CD4-positive, alpha-beta memory T cell (primary cell): ENCODE results near the gene CHCHD6. TPM values are rescaled to one million over a fixed set of nuclear protein-coding genes. Genes with fewer than 3 reads are reported as not detected.

ENCODE experiments used
- CTCF ChIA-PET: fragments of 350-600 bp; sonication (Branson Sonifier 250); formaldehyde crosslinking; loops from one replicate; lab custom pipeline; 2021; ENCODE audit warnings: inconsistent platforms; ENCODE audit not compliant: partially characterized antibody; lab: Charles Lee
- POLR2A ChIA-PET: fragments of 350-600 bp; sonication (Branson Sonifier 250); formaldehyde crosslinking; loops from one replicate; lab custom pipeline; 2021; ENCODE audit not compliant: partially characterized antibody; lab: Charles Lee
- DNase-seq, 5 donors: peaks; one replicate each; pipeline versions ENCODE4 v3.0.0 to v3.0.0-alpha.2; 2020 to 2022; ENCODE audit warnings: mixed read lengths in 1 of 5
- H3K27ac ChIP-seq: one replicate; pipeline ENCODE4 v1.7.0; 2013; ENCODE audit warnings: low read depth, low read length
- H3K27me3 ChIP-seq: 2 replicates; pipeline ENCODE4 v1.7.0; 2013; ENCODE audit warnings: mild to moderate bottlenecking, low read length, moderate library complexity; ENCODE audit not compliant: insufficient read depth
- H3K36me3 ChIP-seq: 2 replicates; pipeline ENCODE4 v1.7.0; 2013; ENCODE audit warnings: mild to moderate bottlenecking, low read length, moderate library complexity; ENCODE audit not compliant: insufficient read depth
- H3K4me1 ChIP-seq: 2 replicates; pipeline ENCODE4 v1.7.0; 2013; ENCODE audit warnings: mild to moderate bottlenecking, low read length, moderate library complexity; ENCODE audit not compliant: insufficient read depth
- H3K4me3 ChIP-seq, 2 donors: one replicate each; pipeline ENCODE4 v1.7.0; 2013; ENCODE audit warnings: low read length in 2 of 2, mild to moderate bottlenecking in 1 of 2
- H3K9me3 ChIP-seq, 2 donors: one replicate each; pipeline ENCODE4 v1.7.0; 2013; ENCODE audit warnings: low read length in 2 of 2, control low read depth in 1 of 2; ENCODE audit not compliant: control insufficient read depth in 1 of 2
- H3K27ac Mint-ChIP-seq, 7 donors: one replicate each; pipeline ENCODE4 v1.8.0; 2020 to 2021; ENCODE audit warnings: mixed read lengths in 7 of 7, mild to moderate bottlenecking in 6 of 7, inconsistent platforms in 3 of 7, moderate library complexity in 3 of 7
- H3K27me3 Mint-ChIP-seq, 2 donors: one replicate each; pipeline ENCODE4 v1.8.0; 2020 to 2021; ENCODE audit warnings: mixed read lengths in 2 of 2
- H3K36me3 Mint-ChIP-seq, 2 donors: one replicate each; pipeline ENCODE4 v1.8.0; 2020 to 2021; ENCODE audit warnings: mixed read lengths in 2 of 2, inconsistent platforms in 1 of 2, mild to moderate bottlenecking in 1 of 2
- H3K4me1 Mint-ChIP-seq, 4 donors: one replicate each; pipeline ENCODE4 v1.8.0; 2020 to 2021; ENCODE audit warnings: mixed read lengths in 4 of 4, mild to moderate bottlenecking in 1 of 4
- H3K4me3 Mint-ChIP-seq, 8 donors: one replicate each; pipeline ENCODE4 v1.8.0; 2020 to 2021; ENCODE audit warnings: mixed read lengths in 8 of 8, mild to moderate bottlenecking in 7 of 8, moderate library complexity in 6 of 8, inconsistent platforms in 3 of 8
- H3K9me3 Mint-ChIP-seq, 8 donors: one replicate each; pipeline ENCODE4 v1.8.0; 2020 to 2021; ENCODE audit warnings: mixed read lengths in 8 of 8, mild to moderate bottlenecking in 5 of 8, inconsistent platforms in 3 of 8, moderate library complexity in 1 of 8
- intact Hi-C: fragments of 100-400 bp; cut with micrococcal nuclease; formaldehyde crosslinking; loops from one replicate; pipeline ENCODE4 v1.15.1; 2023
- polyA plus RNA-seq, 2 donors: library from polyadenylated mRNA; unstranded; fragments of 300-500 nt; fragmentation: Illumina TruSeq; gene quantifications; one replicate each; pipeline ENCODE4 v1.2.3, GENCODE V29; 2021
- total RNA-seq, 2 experiments: library from RNA; stranded (reverse); gene quantifications; one replicate each; pipeline ENCODE4 v1.2.3, GENCODE V29; 2021

The CHCHD6 gene
- total and polyA plus RNA-seq, 4 experiments from 2014 or later, result 7.3 to 12.3 (median 10.2) TPM

GRCh38 chr3:126980266-126980811 is 276.3 kb downstream of the CHCHD6 start:
- CTCF ChIA-PET, result interaction anchor here (1.6 to 3.1 kb wide), 2 partner anchors 9 to 300 kb away, joined by 6 to 26 read pairs; no protein-coding TSS in a partner anchor
- peaks cover 7% of the 10 kb centered on the region in 2 donors for H3K27me3 Mint-ChIP-seq
- Histone ChIP-seq H3K27me3 (no peaks in the 10 kb centered on the region), H3K4me3 (no peak overlapping the region), H3K27ac (no peak overlapping the region), H3K36me3 (no peaks in the 10 kb centered on the region), H3K9me3 (no peaks in the 10 kb centered on the region), H3K4me1 (peaks cover 17% of the 10 kb centered on the region)
- intact Hi-C loops, result loop anchor here (5.0 to 10.0 kb wide), 4 partner anchors 567 to 1074 kb away; partner anchors contain the start of genes MCM2, SEC61A1 and TPRA1
- POLR2A ChIA-PET, result no interaction called here
- peaks cover 0 to 10% (median 3%) of the 10 kb centered on the region in 8 donors for H3K9me3 Mint-ChIP-seq
- peak in 1 of 5 donors; percentile 39 for DNase-seq
- H3K36me3 Mint-ChIP-seq, result peaks cover 1 to 2% of the 10 kb centered on the region in 2 donors
- peaks cover 6 to 19% (median 10%) of the 10 kb centered on the region in 4 donors for H3K4me1 Mint-ChIP-seq
- H3K27ac Mint-ChIP-seq, result peak overlapping the region in 2 of 7 donors; percentile 85 to 98
- peak overlapping the region in 1 of 8 donors; percentile 3 for H3K4me3 Mint-ChIP-seq

DNA sequence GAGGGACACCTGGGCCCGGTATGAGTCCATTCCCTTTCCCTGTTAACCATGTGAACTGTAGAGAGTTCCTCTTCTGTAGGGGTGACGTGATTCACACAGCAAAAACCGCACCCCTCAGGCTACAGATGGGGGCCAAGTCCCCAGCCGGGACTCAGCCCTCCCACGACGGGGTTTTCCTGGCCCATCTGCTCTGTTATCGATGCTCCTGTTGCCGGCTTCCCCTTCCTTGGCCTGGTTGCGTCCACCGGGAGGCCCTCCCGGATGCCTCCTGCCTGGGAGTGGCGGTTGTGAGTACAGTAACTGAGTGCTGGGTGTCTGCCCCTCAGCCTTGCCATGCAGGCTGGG is 278.1 kb downstream of the CHCHD6 start:
- peak overlapping the region; percentile 61 to 76 for H3K4me3 ChIP-seq
- H3K27ac Mint-ChIP-seq, result peak overlapping the region; percentile 95 to 98 (median 97)
- peaks cover 7% of the 10 kb centered on the region in 2 donors for H3K27me3 Mint-ChIP-seq
- H3K27me3 ChIP-seq, result no peaks in the 10 kb centered on the region
- peaks cover 0 to 4% (median 0%) of the 10 kb centered on the region in 8 donors for H3K9me3 Mint-ChIP-seq
- H3K4me1 Mint-ChIP-seq, result peaks cover 6 to 28% (median 16%) of the 10 kb centered on the region in 4 donors
- intact Hi-C loops, result loop anchor here (1.0 to 10.0 kb wide), 8 partner anchors 71 to 1073 kb away; partner anchors contain the start of genes CHCHD6, MCM2, SEC61A1 and TPRA1
- H3K9me3 ChIP-seq, result no peaks in the 10 kb centered on the region
- H3K4me1 ChIP-seq, result peaks cover 17% of the 10 kb centered on the region
- peak overlapping the region; percentile 83 for H3K27ac ChIP-seq
- CTCF ChIA-PET, result interaction anchor here (0.8 to 3.1 kb wide), 11 partner anchors 11 to 1463 kb away, joined by 3 to 26 read pairs (median 3); partner anchors contain the start of gene CHCHD6
- H3K36me3 Mint-ChIP-seq, result peaks cover 0 to 1% of the 10 kb centered on the region in 2 donors
- peak in 1 of 5 donors; percentile 86 for DNase-seq
- H3K4me3 Mint-ChIP-seq, result peak overlapping the region; percentile 84 to 92 (median 89)
- POLR2A ChIA-PET, result interaction anchor here (1.0 to 2.4 kb wide), 3 partner anchors 69 to 278 kb away, joined by 4 to 11 read pairs (median 4); partner anchors contain the start of gene CHCHD6
- H3K36me3 ChIP-seq, result no peaks in the 10 kb centered on the region

- peak within 1 kb of the TSS; percentile 61 to 76 for H3K4me3 ChIP-seq
- H3K27ac ChIP-seq, result peak within 1 kb of the TSS; percentile 83
- intact Hi-C loops, result loop anchor here (1.0 to 10.0 kb wide), 8 partner anchors 71 to 1072 kb away; partner anchors contain the start of genes CHCHD6, MCM2, SEC61A1 and TPRA1
- Mint-ChIP-seq H3K4me3 (peak within 1 kb of the TSS; percentile 84 to 92 (median 89)), H3K36me3 (peaks cover 0 to 1% of the 10 kb centered on the region in 2 donors), H3K27me3 (peaks cover 5 to 7% of the 10 kb centered on the region in 2 donors), H3K9me3 (peaks cover 0 to 4% (median 0%) of the 10 kb centered on the region in 8 donors), H3K27ac (peak within 1 kb of the TSS; percentile 95 to 98 (median 97)), H3K4me1 (peaks cover 6 to 29% (median 17%) of the 10 kb centered on the region in 4 donors)
- H3K9me3 ChIP-seq, result no peaks in the 10 kb centered on the region
- ChIA-PET POLR2A (interaction anchor here (1.0 to 2.4 kb wide), 3 partner anchors 69 to 278 kb away, joined by 4 to 11 read pairs (median 4); partner anchors contain the start of gene CHCHD6), CTCF (interaction anchor here (0.7 to 3.1 kb wide), 11 partner anchors 11 to 1463 kb away, joined by 3 to 26 read pairs (median 3); partner anchors contain the start of gene CHCHD6)
- H3K36me3 ChIP-seq, result no peaks in the 10 kb centered on the region
- H3K4me1 ChIP-seq, result peaks cover 17% of the 10 kb centered on the region
- DNase-seq, result peak; percentile 88 to 97 (median 95)
- H3K27me3 ChIP-seq, result no peaks in the 10 kb centered on the region
Measured at GRCh38 chr3:126982471-126983175, 278.6 kb downstream of the CHCHD6 start, which contains the start of gene PLXNA1. Gene PLXNA1, plus strand, starts transcription at chr3:126983115. Its CDS starts 5,479 bp downstream, at chr3:126988594.

DNA sequence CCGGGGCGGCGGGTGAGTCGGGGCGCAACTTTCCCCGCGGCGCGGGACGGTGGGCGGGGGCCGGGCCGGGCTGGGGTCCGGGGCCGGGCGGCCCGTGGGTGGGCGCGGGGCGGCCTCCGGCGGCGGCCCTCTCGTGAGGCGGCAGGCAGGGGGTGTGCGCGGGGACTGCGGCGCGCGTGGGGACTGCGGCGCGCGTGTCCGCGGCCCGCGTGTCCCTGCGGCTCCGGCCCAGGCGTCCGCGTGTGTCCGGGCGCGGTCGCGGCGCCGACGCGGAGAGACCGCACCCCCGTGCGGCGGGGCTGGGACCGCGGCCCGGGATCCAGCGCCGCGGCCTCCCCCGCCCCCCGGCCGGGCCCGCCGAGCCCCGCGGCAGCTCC is 279.2 kb downstream of the CHCHD6 start:
- Histone ChIP-seq H3K36me3 (no peaks in the 10 kb centered on the region), H3K27me3 (no peaks in the 10 kb centered on the region), H3K4me3 (no peak overlapping the region), H3K9me3 (no peaks in the 10 kb centered on the region), H3K4me1 (peaks cover 17% of the 10 kb centered on the region), H3K27ac (no peak overlapping the region)
- no peak overlapping the region for H3K4me3 Mint-ChIP-seq
- CTCF ChIA-PET, result no interaction called here
- DNase-seq, result peak in 3 of 5 donors; percentile 8 to 23 (median 14)
- no peak overlapping the region for H3K27ac Mint-ChIP-seq
- H3K9me3 Mint-ChIP-seq, result peaks cover 0 to 4% (median 0%) of the 10 kb centered on the region in 8 donors
- H3K4me1 Mint-ChIP-seq, result peaks cover 6 to 29% (median 17%) of the 10 kb centered on the region in 4 donors
- intact Hi-C loops, result loop anchor here (5.0 to 10.0 kb wide), 4 partner anchors 564 to 1072 kb away; partner anchors contain the start of genes MCM2, SEC61A1 and TPRA1
- POLR2A ChIA-PET, result interaction anchor here (1.4 to 2.4 kb wide), 2 partner anchors 70 to 72 kb away, joined by 4 to 11 read pairs; no protein-coding TSS in a partner anchor
- H3K36me3 Mint-ChIP-seq, result peaks cover 0 to 3% of the 10 kb centered on the region in 2 donors
- H3K27me3 Mint-ChIP-seq, result peaks cover 4% of the 10 kb centered on the region in 2 donors

DNA sequence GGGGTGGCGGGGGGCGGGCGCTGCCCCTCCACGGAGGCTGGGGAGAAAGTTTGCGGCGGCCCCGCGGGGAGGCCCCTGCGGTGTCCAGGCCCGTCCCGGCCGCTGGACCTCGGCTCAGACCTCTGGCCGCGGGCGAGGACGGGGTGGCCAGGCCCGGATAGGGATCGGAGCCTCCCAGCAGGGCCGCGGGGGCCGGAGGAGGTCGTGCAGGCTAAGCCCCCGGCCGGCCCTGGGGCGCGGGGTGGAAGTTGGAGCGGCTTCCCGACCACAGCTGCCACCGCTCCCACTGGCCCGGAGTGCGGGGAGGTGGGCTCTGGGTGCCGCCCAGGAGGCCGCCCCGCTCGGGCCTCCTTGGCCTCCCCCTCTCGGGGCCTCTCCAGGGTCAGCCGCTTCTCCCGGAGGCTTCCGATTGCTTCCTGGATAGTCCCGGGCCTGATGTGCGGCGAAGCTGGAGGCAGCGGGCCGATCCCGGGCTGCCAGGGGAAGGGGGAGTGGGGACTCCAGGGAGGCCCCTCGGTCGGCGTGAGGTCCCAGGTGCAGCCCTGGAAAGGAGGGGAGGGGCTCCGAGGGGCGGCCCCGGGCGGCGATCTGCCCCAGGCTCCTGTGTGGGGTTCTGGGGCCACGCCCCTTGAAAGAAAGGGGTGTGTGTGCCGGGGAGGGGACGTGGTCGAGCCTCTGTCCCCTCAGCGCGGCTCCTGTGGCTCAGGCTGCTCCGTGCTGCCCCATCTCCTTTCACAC is 279.8 kb downstream of the CHCHD6 start:
- H3K27ac Mint-ChIP-seq, result peak overlapping the region in 1 of 7 donors; percentile 71
- peak overlapping the region; percentile 23 to 41 for H3K4me3 ChIP-seq
- H3K36me3 ChIP-seq, result no peaks in the 10 kb centered on the region
- intact Hi-C loops, result loop anchor here (2.0 to 10.0 kb wide), 5 partner anchors 563 to 1071 kb away; partner anchors contain the start of genes ABTB1, MCM2, SEC61A1 and TPRA1
- H3K27me3 Mint-ChIP-seq, result no peaks in the 10 kb centered on the region
- H3K4me1 ChIP-seq, result peaks cover 17% of the 10 kb centered on the region
- ChIA-PET CTCF (no interaction called here), POLR2A (interaction anchor here (2.4 kb wide), 1 partner anchor 72 kb away, joined by 11 read pairs; no protein-coding TSS in a partner anchor)
- peaks cover 0 to 2% (median 0%) of the 10 kb centered on the region in 8 donors for H3K9me3 Mint-ChIP-seq
- peak overlapping the region; percentile 20 for H3K27ac ChIP-seq
- peak overlapping the region in 6 of 8 donors; percentile 22 to 76 (median 46) for H3K4me3 Mint-ChIP-seq
- H3K4me1 Mint-ChIP-seq, result peaks cover 6 to 29% (median 17%) of the 10 kb centered on the region in 4 donors
- H3K9me3 ChIP-seq, result no peaks in the 10 kb centered on the region
- H3K36me3 Mint-ChIP-seq, result peaks cover 0 to 3% of the 10 kb centered on the region in 2 donors
- DNase-seq, result peak; percentile 17 to 64 (median 29)
- no peaks in the 10 kb centered on the region for H3K27me3 ChIP-seq

GRCh38 chr3:126984391-126985131 is 280.5 kb downstream of the CHCHD6 start:
- no peak for DNase-seq
- POLR2A ChIA-PET, result no interaction called here
- H3K9me3 Mint-ChIP-seq, result peaks cover 0 to 2% (median 0%) of the 10 kb centered on the region in 8 donors
- peaks cover 6 to 35% (median 17%) of the 10 kb centered on the region in 4 donors for H3K4me1 Mint-ChIP-seq
- intact Hi-C loops, result loop anchor here (2.0 to 10.0 kb wide), 5 partner anchors 563 to 1070 kb away; partner anchors contain the start of genes ABTB1, MCM2, SEC61A1 and TPRA1
- Histone ChIP-seq H3K27ac (no peak overlapping the region), H3K36me3 (no peaks in the 10 kb centered on the region), H3K9me3 (no peaks in the 10 kb centered on the region), H3K27me3 (no peaks in the 10 kb centered on the region), H3K4me3 (peak overlapping the region in 1 of 2 donors; percentile 41), H3K4me1 (peaks cover 17% of the 10 kb centered on the region)
- no peaks in the 10 kb centered on the region for H3K27me3 Mint-ChIP-seq
- peak overlapping the region in 6 of 8 donors; percentile 34 to 76 (median 53) for H3K4me3 Mint-ChIP-seq
- H3K27ac Mint-ChIP-seq, result peak overlapping the region in 1 of 7 donors; percentile 71
- CTCF ChIA-PET, result no interaction called here
- peaks cover 0 to 8% of the 10 kb centered on the region in 2 donors for H3K36me3 Mint-ChIP-seq
